MM.1S (cell line): ENCODE results near the gene TMEM178B.

Experiments used
- CTCF ChIP-seq: fragments of 300-600 bp; sonication (generic); IDR thresholded peaks from 2 replicates; pipeline ENCODE4 v1.5.1; 2016; ENCODE audit warnings: antibody characterized with exemption, low read length, mixed read lengths
- EZH2 ChIP-seq: fragments of 300-600 bp; sonication (generic); optimal IDR thresholded peaks from 2 replicates; pipeline ENCODE3; 2017; ENCODE audit warnings: low read depth, mild to moderate bottlenecking, antibody characterized with exemption, low read length, mixed read lengths
- EZH2phosphoT487 ChIP-seq: fragments of 300-600 bp; sonication (generic); IDR thresholded peaks from 2 replicates; pipeline ENCODE4 v1.6.1; 2018; ENCODE audit warnings: antibody characterized with exemption, low read length

GRCh38 chr7:141133646-141134045, 59.8 kb downstream of the TMEM178B start:
- TF ChIP-seq CTCF = no peak
- no peak for TF ChIP-seq EZH2phosphoT487
- TF ChIP-seq EZH2 = no peak
